HepG2 (cell line): ENCODE measurements around the gene CPNE2. TPM values are rescaled to one million over a fixed set of nuclear protein-coding genes. Genes with fewer than 3 reads are reported as not detected.
A peak's percentile ranks its signal among the peaks of the same experiment; 100 is the strongest.

ENCODE experiments used
- ATAC-seq: fragments of 200-7000 bp; cut with Tn5 transposase; 3 replicates; pipeline ENCODE4 v1.9.1; 2020; ENCODE audit warnings: mild to moderate bottlenecking, moderate library complexity
- BruUV-seq: library from RNA; stranded (reverse); fragments of 400-500 nt; replicated peaks from 2 replicates; lab custom pipeline; 2021; lab: Mats Ljungman, UMichigan
- CTCF ChIA-PET: fragments of 300-600 bp; formaldehyde crosslinking; extraction: SDS; loops from one replicate; lab custom pipeline; 2021; ENCODE audit warnings: low total read pairs, inconsistent platforms, low intra/inter-chr PET ratio; lab: Yijun Ruan, JAX
- POLR2A ChIA-PET: fragments of 350-600 bp; sonication (Branson Sonifier 250); formaldehyde crosslinking; loops from one replicate; lab custom pipeline; 2020; ENCODE audit warnings: antibody characterized with exemption, inconsistent platforms; lab: Yijun Ruan, JAX
- DNase-seq: peaks from one replicate; pipeline ENCODE4 v3.0.0-alpha.2; 2015; ENCODE audit warnings: low spot score
- FAIRE-seq: peaks from 3 replicates; lab custom pipeline; 2011; peaks lifted over from hg19 to GRCh38; lab: Jason Lieb, UNC
- H2AFZ ChIP-seq: one replicate; pipeline ENCODE4 v1.6.1; 2011; ENCODE audit warnings: low read length, inconsistent platforms
- H3K27ac ChIP-seq: fragments of 300-600 bp; 3 replicates; pipeline ENCODE4 v1.8.0; 2011; ENCODE audit warnings: mixed run types, mild to moderate bottlenecking, mixed read lengths, low read length, inconsistent platforms; ENCODE audit not compliant: insufficient read depth; ENCODE audit errors: extremely low read length
- H3K27me3 ChIP-seq, 2 experiments: fragments of 200-600 bp in 1 of 2; 2 replicates in 1 of 2; 3 replicates in 1 of 2; pipeline versions ENCODE4 v1.6.0 to v1.8.0; 2011; ENCODE audit warnings: low read length in 2 of 2, mild to moderate bottlenecking in 2 of 2, moderate library complexity in 2 of 2, inconsistent platforms in 1 of 2; ENCODE audit not compliant: insufficient read depth in 2 of 2, control insufficient read depth in 1 of 2
- H3K36me3 ChIP-seq, 2 experiments: fragments of 200-600 bp in 1 of 2; replicated peaks in 1 of 2; 2 replicates in 1 of 2; 3 replicates in 1 of 2; pipeline versions ENCODE4 v1.5.1 to v1.8.0; 2011; ENCODE audit warnings: low read length in 2 of 2, inconsistent platforms in 1 of 2; ENCODE audit not compliant: insufficient read depth in 2 of 2, control insufficient read depth in 1 of 2
- H3K4me1 ChIP-seq: 2 replicates; pipeline ENCODE4 v1.5.1; 2012; ENCODE audit warnings: low read length, inconsistent platforms; ENCODE audit not compliant: insufficient read depth
- H3K4me2 ChIP-seq: 2 replicates; pipeline ENCODE4 v1.6.0; 2011; ENCODE audit warnings: low read depth, low read length, inconsistent platforms
- H3K4me3 ChIP-seq, 3 experiments: fragments of 200-600 bp in 1 of 3; sonication (generic), shearing (Covaris generic) in 1 of 3; replicated peaks in 1 of 3; 2 replicates each; pipeline ENCODE4 v1.5.1; 2011 to 2016; ENCODE audit warnings: low read length in 3 of 3, inconsistent platforms in 2 of 3, low read depth in 2 of 3, mild to moderate bottlenecking in 2 of 3, control low read depth in 1 of 3, mixed read lengths in 1 of 3; ENCODE audit not compliant: insufficient read depth in 1 of 3
- H3K79me2 ChIP-seq: one replicate; pipeline ENCODE4 v1.6.1; 2011; ENCODE audit warnings: low read length, inconsistent platforms; ENCODE audit not compliant: insufficient read depth
- H3K9ac ChIP-seq: 2 replicates; pipeline ENCODE4 v1.6.0; 2011; ENCODE audit warnings: mild to moderate bottlenecking, low read depth, low read length, inconsistent platforms; ENCODE audit not compliant: insufficient read depth
- H3K9me3 ChIP-seq: 2 replicates; pipeline ENCODE4 v1.5.1; 2012; ENCODE audit warnings: mild to moderate bottlenecking, low read length
- H4K20me1 ChIP-seq: 2 replicates; pipeline ENCODE4 v1.6.0; 2011; ENCODE audit warnings: inconsistent platforms, mild to moderate bottlenecking, low read length, moderate library complexity; ENCODE audit not compliant: insufficient read depth
- CHD4 ChIP-seq: fragments of 200-600 bp; sonication (generic); IDR thresholded peaks from 2 replicates; pipeline ENCODE4 v1.7.0; 2017; ENCODE audit warnings: mild to moderate bottlenecking, low read length, borderline replicate concordance
- GPN1 ChIP-seq: sonication (generic); formaldehyde crosslinking; IDR thresholded peaks from 2 replicates; pipeline ENCODE4 v1.5.1; 2020; ENCODE audit warnings: missing genetic modification reagents, borderline replicate concordance
- KLF15 ChIP-seq: sonication (generic); formaldehyde crosslinking; IDR thresholded peaks from 2 replicates; pipeline ENCODE4 v1.8.1; 2023; ENCODE audit warnings: borderline replicate concordance, mild to moderate bottlenecking, inconsistent platforms, missing genetic modification reagents, mixed read lengths
- MAF1 ChIP-seq: sonication (generic); formaldehyde crosslinking; IDR thresholded peaks from 2 replicates; pipeline ENCODE4 v1.5.0; 2020; ENCODE audit warnings: missing genetic modification reagents, borderline replicate concordance
- RFX5 ChIP-seq: IDR thresholded peaks from 2 replicates; pipeline ENCODE4 v1.6.1; 2011; ENCODE audit warnings: low read depth, low read length, improper control_type of control experiment
- SNRNP70 ChIP-seq: fragments of 200-400 bp; formaldehyde crosslinking; IDR thresholded peaks from 2 replicates; pipeline ENCODE4 v1.6.1; 2017; ENCODE audit warnings: mild to moderate bottlenecking, low read depth, low read length, moderate library complexity
- SOX6 ChIP-seq, 2 experiments: fragments of 450-650 bp in 1 of 2; sonication (generic) in 1 of 2; formaldehyde crosslinking in 1 of 2; IDR thresholded peaks; 2 replicates each; pipeline versions ENCODE4 v1.4.0 to v1.6.1; 2017 to 2020; ENCODE audit warnings: antibody characterized with exemption in 1 of 2, mild to moderate bottlenecking in 1 of 2, missing genetic modification reagents in 1 of 2
- ZBTB21 ChIP-seq: sonication (generic); formaldehyde crosslinking; IDR thresholded peaks from 2 replicates; pipeline ENCODE4 v1.4.0; 2020; ENCODE audit warnings: missing genetic modification reagents
- ZKSCAN1 ChIP-seq: fragments of 150-350 bp; IDR thresholded peaks from 2 replicates; pipeline ENCODE4 v1.6.1; 2014; ENCODE audit warnings: low read length
- ZNF550 ChIP-seq: sonication (generic); formaldehyde crosslinking; IDR thresholded peaks from 2 replicates; pipeline ENCODE4 v1.4.0; 2020; ENCODE audit warnings: mild to moderate bottlenecking, missing genetic modification reagents, borderline replicate concordance
- ZNF614 ChIP-seq: IDR thresholded peaks from 2 replicates; pipeline ENCODE4 v1.6.1; 2018; ENCODE audit warnings: missing biosample characterization, missing genetic modification reagents, inconsistent platforms, borderline replicate concordance
- ZNF703 ChIP-seq: sonication (generic); formaldehyde crosslinking; IDR thresholded peaks from 2 replicates; pipeline ENCODE4 v1.5.1; 2020; ENCODE audit warnings: missing genetic modification reagents, mild to moderate bottlenecking, moderate library complexity, borderline replicate concordance
- ZNF768 ChIP-seq: sonication (generic); formaldehyde crosslinking; IDR thresholded peaks from 2 replicates; pipeline ENCODE4 v1.4.0; 2020; ENCODE audit warnings: missing genetic modification reagents
- ZNF781 ChIP-seq: sonication (generic); formaldehyde crosslinking; IDR thresholded peaks from 2 replicates; pipeline ENCODE4 v1.5.1; 2020; ENCODE audit warnings: borderline replicate concordance, mild to moderate bottlenecking, missing genetic modification reagents; ENCODE audit errors: not compliant biosample characterization
- WGBS: methylation state at CpG from one replicate; pipeline ENCODE4 v1.1.6; 2017; ENCODE audit warnings: low lambda C conversion rate; 5-methylcytosine and 5-hydroxymethylcytosine counted together
- in situ Hi-C: cut with HindIII; loops from 2 replicates; pipeline ENCODE4 v1.10.0; 2017; ENCODE audit warnings: low pct_unique_long_range_greater_than_20kb; ENCODE audit not compliant: extremely low pct_ligation_motif_present
- intact Hi-C: fragments of 100-400 bp; cut with micrococcal nuclease; formaldehyde crosslinking; loops from one replicate; pipeline ENCODE4 v1.10.0; 2022; ENCODE audit not compliant: unreplicated experiment
- polyA plus RNA-seq, 8 experiments: library from polyadenylated mRNA; depleted of rRNA in 3 of 8; stranded (reverse) in 7 of 8; unstranded in 1 of 8; fragments of >200 nt; fragmentation: Illumina TruSeq in 4 of 8; extraction: Trizol in 4 of 8; gene quantifications; 2 replicates each; pipeline versions ENCODE4 v1.2.1 to v1.2.3, GENCODE V29; 2011 to 2016; ENCODE audit warnings: low read depth in 4 of 8, missing spikeins in 1 of 8, mixed read lengths in 1 of 8; ENCODE audit not compliant: insufficient read depth in 1 of 8
- total RNA-seq, 5 experiments: library from RNA; depleted of rRNA; stranded (reverse); fragments of >200 nt; fragmentation: Illumina TruSeq; extraction: Trizol; gene quantifications; 2 replicates each; pipeline ENCODE4 v1.2.3, GENCODE V29; 2016; ENCODE audit warnings: low read depth in 1 of 5
- TF ChIP-seq, protein P1 (sequence below): sonication (generic); formaldehyde crosslinking; IDR thresholded peaks from 2 replicates; pipeline ENCODE4 v1.4.0; 2020; ENCODE audit warnings: mild to moderate bottlenecking, missing genetic modification reagents
- TF ChIP-seq, protein P2 (sequence below): sonication (generic); formaldehyde crosslinking; IDR thresholded peaks from 2 replicates; pipeline ENCODE4 v1.4.0; 2020; ENCODE audit warnings: missing genetic modification reagents
- TF ChIP-seq, protein P3 (sequence below): sonication (generic); formaldehyde crosslinking; IDR thresholded peaks from 2 replicates; pipeline ENCODE4 v1.8.1; 2023; ENCODE audit warnings: mild to moderate bottlenecking, missing genetic modification reagents
- TF ChIP-seq, protein P4 (sequence below): sonication (generic); formaldehyde crosslinking; IDR thresholded peaks from 2 replicates; pipeline ENCODE4 v1.4.0; 2020; ENCODE audit warnings: missing genetic modification reagents

Gene CPNE2
- total and polyA plus RNA-seq, 2 of the 13 experiments (the other 11 are each of a cell fraction or from before 2014, with no cell fraction given), result 10.6 to 23.3 TPM

DNA sequence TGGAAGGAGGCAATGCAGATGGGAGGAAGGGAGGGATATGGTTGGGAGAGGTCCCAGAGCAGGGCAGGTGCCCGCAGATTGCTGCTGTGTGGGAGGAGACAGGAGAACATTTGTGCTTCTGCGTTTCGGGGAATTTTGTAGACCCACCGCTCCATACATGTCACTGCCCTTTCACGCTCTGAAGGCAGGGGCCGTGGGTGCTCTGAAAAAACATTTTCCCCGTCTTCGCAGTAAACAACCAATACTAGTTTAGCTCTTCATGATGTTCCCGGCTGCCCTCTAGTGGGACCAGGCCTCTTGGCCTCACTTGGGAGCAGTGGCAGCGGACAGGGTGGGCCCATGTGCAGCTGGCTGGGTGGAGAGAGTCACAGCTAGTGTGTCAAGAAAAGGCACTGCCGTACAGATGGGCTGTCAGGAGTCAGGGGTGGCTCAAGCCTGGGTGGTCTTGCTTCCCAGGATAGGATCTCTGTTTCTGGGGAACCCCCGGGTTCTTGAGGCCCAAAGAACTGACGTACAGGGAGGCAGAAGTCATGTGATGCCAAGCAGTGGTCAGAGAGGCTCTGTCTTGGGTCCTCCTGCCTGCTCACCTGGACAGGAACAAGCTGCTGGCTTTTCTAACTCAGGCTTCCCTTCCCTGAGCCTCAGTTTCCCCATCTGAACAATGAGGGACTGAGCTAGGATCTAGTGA lies 46.5 kb upstream of the CPNE2 start:
- in situ Hi-C loops, result no loop called here
- Histone ChIP-seq H3K4me2 (peak overlapping the region; percentile 79), H2AFZ (peak overlapping the region; percentile 66), H3K4me3 (peak overlapping the region in 1 of 3 experiments; percentile 59; a peak in 3 of 6 replicates), H3K4me1 (peaks cover 13% of the 10 kb centered on the region), H3K27me3 (no peaks in the 10 kb centered on the region; a peak in 2 of 5 replicates), H3K79me2 (no peaks in the 10 kb centered on the region), H3K9ac (peak overlapping the region; percentile 38; the same call in 1 of the 2 replicates), H3K9me3 (no peaks in the 10 kb centered on the region), H3K27ac (no peak overlapping the region), H4K20me1 (no peaks in the 10 kb centered on the region), H3K36me3 (no peaks in the 10 kb centered on the region)
- DNase-seq, result peak; percentile 71
- peak; percentile 93 for FAIRE-seq
- intact Hi-C loops, result loop anchor here (1.0 kb wide), 2 partner anchors 82 to 179 kb away; no protein-coding TSS in a partner anchor
- ATAC-seq, result peak; percentile 95
- no TSS peak for BruUV-seq
- CTCF ChIA-PET, result interaction anchor here (1.6 to 4.1 kb wide), 2 partner anchors 82 to 252 kb away, joined by 4 to 38 read pairs; no protein-coding TSS in a partner anchor
- 12% methylated on average over 13 of the region's 13 CpGs for WGBS
- POLR2A ChIA-PET, result interaction anchor here (1.0 kb wide), 1 partner anchor 56 kb away, joined by 3 read pairs; the partner anchor contains the start of gene NLRC5
- TF ChIP-seq ZNF550 (CRISPR knock-in tag) (no peak), KLF15 (CRISPR knock-in tag) (no peak), ZBTB21 (CRISPR knock-in tag) (no peak), ZNF614 (0 out of 2 replicates have a peak, but pooled peaks have one; percentile 58), ZNF768 (no peak), SOX6 (IDR thresholded peaks at IDR 0.05) (no peak), SOX6 (CRISPR knock-in tag; IDR thresholded peaks at IDR 0.05) (peak; percentile 52), ZKSCAN1 (no peak), CHD4 (no peak), SNRNP70 (no peak), ZNF703 (CRISPR knock-in tag) (no peak), ZNF781 (peak; percentile 42), MAF1 (CRISPR knock-in tag) (no peak), RFX5 (no peak), GPN1 (CRISPR knock-in tag) (no peak)
- TF ChIP-seq, protein P1, sequence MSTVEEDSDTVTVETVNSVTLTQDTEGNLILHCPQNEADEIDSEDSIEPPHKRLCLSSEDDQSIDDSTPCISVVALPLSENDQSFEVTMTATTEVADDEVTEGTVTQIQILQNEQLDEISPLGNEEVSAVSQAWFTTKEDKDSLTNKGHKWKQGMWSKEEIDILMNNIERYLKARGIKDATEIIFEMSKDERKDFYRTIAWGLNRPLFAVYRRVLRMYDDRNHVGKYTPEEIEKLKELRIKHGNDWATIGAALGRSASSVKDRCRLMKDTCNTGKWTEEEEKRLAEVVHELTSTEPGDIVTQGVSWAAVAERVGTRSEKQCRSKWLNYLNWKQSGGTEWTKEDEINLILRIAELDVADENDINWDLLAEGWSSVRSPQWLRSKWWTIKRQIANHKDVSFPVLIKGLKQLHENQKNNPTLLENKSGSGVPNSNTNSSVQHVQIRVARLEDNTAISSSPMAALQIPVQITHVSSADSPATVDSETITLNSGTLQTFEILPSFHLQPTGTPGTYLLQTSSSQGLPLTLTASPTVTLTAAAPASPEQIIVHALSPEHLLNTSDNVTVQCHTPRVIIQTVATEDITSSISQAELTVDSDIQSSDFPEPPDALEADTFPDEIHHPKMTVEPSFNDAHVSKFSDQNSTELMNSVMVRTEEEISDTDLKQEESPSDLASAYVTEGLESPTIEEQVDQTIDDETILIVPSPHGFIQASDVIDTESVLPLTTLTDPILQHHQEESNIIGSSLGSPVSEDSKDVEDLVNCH, result no peak
- TF ChIP-seq, protein P2, sequence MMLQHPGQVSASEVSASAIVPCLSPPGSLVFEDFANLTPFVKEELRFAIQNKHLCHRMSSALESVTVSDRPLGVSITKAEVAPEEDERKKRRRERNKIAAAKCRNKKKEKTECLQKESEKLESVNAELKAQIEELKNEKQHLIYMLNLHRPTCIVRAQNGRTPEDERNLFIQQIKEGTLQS, result 0 out of 2 replicates have a peak, but pooled peaks have one; percentile 18
- TF ChIP-seq, protein P3, sequence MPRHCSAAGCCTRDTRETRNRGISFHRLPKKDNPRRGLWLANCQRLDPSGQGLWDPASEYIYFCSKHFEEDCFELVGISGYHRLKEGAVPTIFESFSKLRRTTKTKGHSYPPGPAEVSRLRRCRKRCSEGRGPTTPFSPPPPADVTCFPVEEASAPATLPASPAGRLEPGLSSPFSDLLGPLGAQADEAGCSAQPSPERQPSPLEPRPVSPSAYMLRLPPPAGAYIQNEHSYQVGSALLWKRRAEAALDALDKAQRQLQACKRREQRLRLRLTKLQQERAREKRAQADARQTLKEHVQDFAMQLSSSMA (CRISPR knock-in tag), result no peak
- TF ChIP-seq, protein P4, sequence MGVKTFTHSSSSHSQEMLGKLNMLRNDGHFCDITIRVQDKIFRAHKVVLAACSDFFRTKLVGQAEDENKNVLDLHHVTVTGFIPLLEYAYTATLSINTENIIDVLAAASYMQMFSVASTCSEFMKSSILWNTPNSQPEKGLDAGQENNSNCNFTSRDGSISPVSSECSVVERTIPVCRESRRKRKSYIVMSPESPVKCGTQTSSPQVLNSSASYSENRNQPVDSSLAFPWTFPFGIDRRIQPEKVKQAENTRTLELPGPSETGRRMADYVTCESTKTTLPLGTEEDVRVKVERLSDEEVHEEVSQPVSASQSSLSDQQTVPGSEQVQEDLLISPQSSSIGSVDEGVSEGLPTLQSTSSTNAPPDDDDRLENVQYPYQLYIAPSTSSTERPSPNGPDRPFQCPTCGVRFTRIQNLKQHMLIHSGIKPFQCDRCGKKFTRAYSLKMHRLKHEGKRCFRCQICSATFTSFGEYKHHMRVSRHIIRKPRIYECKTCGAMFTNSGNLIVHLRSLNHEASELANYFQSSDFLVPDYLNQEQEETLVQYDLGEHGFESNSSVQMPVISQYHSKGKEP (CRISPR knock-in tag), result no peak
